CD8-positive, alpha-beta memory T cell (primary cell): ENCODE results near the gene NABP2. TPM values are rescaled to one million over a fixed set of nuclear protein-coding genes. Genes with fewer than 3 reads are reported as not detected.

Experiments
- CTCF ChIA-PET: fragments of 350-600 bp; sonication (Branson Sonifier 250); formaldehyde crosslinking; loops from one replicate; lab custom pipeline; 2021; ENCODE audit warnings: antibody characterized with exemption; lab: Charles Lee
- POLR2A ChIA-PET: fragments of 350-600 bp; sonication (Branson Sonifier 250); formaldehyde crosslinking; loops from one replicate; lab custom pipeline; 2021; ENCODE audit warnings: antibody characterized with exemption; lab: Charles Lee
- DNase-seq, 5 donors: peaks; one replicate each; pipeline versions ENCODE4 v3.0.0 to v3.0.0-alpha.2; 2020 to 2022; ENCODE audit warnings: mixed read lengths in 1 of 5
- H3K27ac ChIP-seq: one replicate; pipeline ENCODE4 v1.7.0; 2013; ENCODE audit warnings: low read depth, mild to moderate bottlenecking, low read length, moderate library complexity
- H3K27me3 ChIP-seq: 2 replicates; pipeline ENCODE4 v1.7.0; 2013; ENCODE audit warnings: low read length, mild to moderate bottlenecking; ENCODE audit not compliant: insufficient read depth, poor library complexity, severe bottlenecking
- H3K36me3 ChIP-seq: 2 replicates; pipeline ENCODE4 v1.7.0; 2013; ENCODE audit warnings: mild to moderate bottlenecking, low read length, moderate library complexity; ENCODE audit not compliant: insufficient read depth
- H3K4me1 ChIP-seq: 2 replicates; pipeline ENCODE4 v1.7.0; 2013; ENCODE audit warnings: mild to moderate bottlenecking, low read length, moderate library complexity; ENCODE audit not compliant: insufficient read depth
- H3K4me3 ChIP-seq: 2 replicates; pipeline ENCODE4 v1.7.0; 2013; ENCODE audit warnings: mild to moderate bottlenecking, low read length
- H3K9me3 ChIP-seq: 2 replicates; pipeline ENCODE4 v1.7.0; 2013; ENCODE audit warnings: mild to moderate bottlenecking, low read length
- H3K27ac Mint-ChIP-seq, 8 donors: one replicate each; pipeline ENCODE4 v1.8.0; 2020 to 2021; ENCODE audit warnings: mixed read lengths in 8 of 8, mild to moderate bottlenecking in 6 of 8, inconsistent platforms in 3 of 8, moderate library complexity in 3 of 8
- H3K27me3 Mint-ChIP-seq, 2 donors: one replicate each; pipeline ENCODE4 v1.8.0; 2020 to 2021; ENCODE audit warnings: mixed read lengths in 2 of 2, mild to moderate bottlenecking in 1 of 2, moderate library complexity in 1 of 2
- H3K36me3 Mint-ChIP-seq, 3 donors: one replicate each; pipeline ENCODE4 v1.8.0; 2020 to 2021; ENCODE audit warnings: mixed read lengths in 3 of 3, inconsistent platforms in 1 of 3, mild to moderate bottlenecking in 1 of 3
- H3K4me1 Mint-ChIP-seq, 3 donors: one replicate each; pipeline ENCODE4 v1.8.0; 2020 to 2021; ENCODE audit warnings: mixed read lengths in 3 of 3, inconsistent platforms in 1 of 3, mild to moderate bottlenecking in 1 of 3
- H3K4me3 Mint-ChIP-seq, 7 donors: one replicate each; pipeline ENCODE4 v1.8.0; 2020 to 2021; ENCODE audit warnings: mixed read lengths in 7 of 7, mild to moderate bottlenecking in 6 of 7, moderate library complexity in 4 of 7, inconsistent platforms in 2 of 7
- H3K9me3 Mint-ChIP-seq, 5 donors: one replicate each; pipeline ENCODE4 v1.8.0; 2020 to 2022; ENCODE audit warnings: mixed read lengths in 5 of 5, mild to moderate bottlenecking in 3 of 5, moderate library complexity in 2 of 5, inconsistent platforms in 1 of 5
- polyA plus RNA-seq: library from polyadenylated mRNA; unstranded; fragments of 300-500 nt; fragmentation: Illumina TruSeq; gene quantifications from one replicate; pipeline ENCODE4 v1.2.3, GENCODE V29; 2021
- total RNA-seq, 2 experiments: library from RNA; stranded (reverse); gene quantifications; one replicate each; pipeline ENCODE4 v1.2.3, GENCODE V29; 2021

The NABP2 gene
- total and polyA plus RNA-seq, 3 experiments from 2014 or later, result 4.6 to 104 (median 102) TPM

- Histone ChIP-seq H3K36me3 (peaks cover 61% of the 10 kb centered on the region), H3K4me3 (no peak overlapping the region), H3K9me3 (no peaks in the 10 kb centered on the region), H3K27me3 (no peaks in the 10 kb centered on the region), H3K27ac (no peak overlapping the region), H3K4me1 (no peaks in the 10 kb centered on the region)
- H3K4me1 Mint-ChIP-seq, result no peaks in the 10 kb centered on the region
- ChIA-PET CTCF (interaction anchor here (4.3 kb wide), 1 partner anchor 13 kb away, joined by 19 read pairs; the partner anchor contains the start of gene ANKRD52), POLR2A (no interaction called here)
- H3K9me3 Mint-ChIP-seq, result no peaks in the 10 kb centered on the region
- no peak for DNase-seq
- no peak overlapping the region for H3K4me3 Mint-ChIP-seq
- H3K36me3 Mint-ChIP-seq, result peaks cover 4 to 89% (median 10%) of the 10 kb centered on the region in 3 donors
- no peaks in the 10 kb centered on the region for H3K27me3 Mint-ChIP-seq
- peak overlapping the region in 1 of 8 donors; percentile 72 for H3K27ac Mint-ChIP-seq
These were observed 20.4 kb downstream of the NABP2 start for GRCh38 chr12:56244494-56244893.

GRCh38 chr12:56247923-56248322, 23.8 kb downstream of the NABP2 start:
- peaks cover 11 to 79% (median 12%) of the 10 kb centered on the region in 3 donors for H3K36me3 Mint-ChIP-seq
- H3K4me1 Mint-ChIP-seq, result no peaks in the 10 kb centered on the region
- H3K4me3 Mint-ChIP-seq, result no peak overlapping the region
- no peaks in the 10 kb centered on the region for H3K9me3 Mint-ChIP-seq
- Histone ChIP-seq H3K4me1 (no peaks in the 10 kb centered on the region), H3K9me3 (no peaks in the 10 kb centered on the region), H3K27ac (no peak overlapping the region), H3K4me3 (no peak overlapping the region), H3K27me3 (no peaks in the 10 kb centered on the region), H3K36me3 (peaks cover 65% of the 10 kb centered on the region)
- no peaks in the 10 kb centered on the region for H3K27me3 Mint-ChIP-seq
- no peak for DNase-seq
- H3K27ac Mint-ChIP-seq, result no peak overlapping the region
- ChIA-PET CTCF (interaction anchor here (1.2 to 4.3 kb wide), 3 partner anchors 10 to 22 kb away, joined by 3 to 19 read pairs (median 3); partner anchors contain the start of genes ANKRD52 and COQ10A), POLR2A (no interaction called here)

GRCh38 chr12:56248711-56249110, 24.6 kb downstream of the NABP2 start:
- CTCF ChIA-PET, result interaction anchor here (0.5 to 4.3 kb wide), 3 partner anchors 9 to 21 kb away, joined by 3 to 19 read pairs (median 3); partner anchors contain the start of gene ANKRD52

GRCh38 chr12:56252649-56253048, 28.5 kb downstream of the NABP2 start:
- Mint-ChIP-seq H3K9me3 (no peaks in the 10 kb centered on the region), H3K4me1 (peaks cover 16 to 30% (median 21%) of the 10 kb centered on the region in 3 donors), H3K27ac (peak overlapping the region in 1 of 8 donors; percentile 69), H3K27me3 (no peaks in the 10 kb centered on the region), H3K4me3 (peak overlapping the region in 1 of 7 donors; percentile 48), H3K36me3 (peaks cover 16 to 76% (median 17%) of the 10 kb centered on the region in 3 donors)
- DNase-seq, result no peak
- peaks cover 17% of the 10 kb centered on the region for H3K4me1 ChIP-seq
- peaks cover 49% of the 10 kb centered on the region for H3K36me3 ChIP-seq
- no peak overlapping the region for H3K4me3 ChIP-seq
- ChIA-PET CTCF (interaction anchor here (0.9 to 2.2 kb wide), 4 partner anchors 11 to 212 kb away, joined by 3 to 7 read pairs (median 6); partner anchors contain the start of genes COQ10A and SMARCC2), POLR2A (interaction anchor here (0.5 kb wide), 1 partner anchor 307 kb away, joined by 3 read pairs; no protein-coding TSS in a partner anchor)
- H3K27me3 ChIP-seq, result no peaks in the 10 kb centered on the region
- H3K27ac ChIP-seq, result no peak overlapping the region
- H3K9me3 ChIP-seq, result no peaks in the 10 kb centered on the region

More at GRCh38 chr12:56248711-56249110, 24.6 kb downstream of the NABP2 start:
- peaks cover 11 to 80% (median 12%) of the 10 kb centered on the region in 3 donors for H3K36me3 Mint-ChIP-seq
- no peak overlapping the region for H3K4me3 Mint-ChIP-seq
- Histone ChIP-seq H3K9me3 (no peaks in the 10 kb centered on the region), H3K27me3 (no peaks in the 10 kb centered on the region), H3K4me1 (no peaks in the 10 kb centered on the region), H3K36me3 (peaks cover 67% of the 10 kb centered on the region), H3K27ac (no peak overlapping the region), H3K4me3 (no peak overlapping the region)
- H3K4me1 Mint-ChIP-seq, result no peaks in the 10 kb centered on the region
- no peak for DNase-seq
- no peaks in the 10 kb centered on the region for H3K27me3 Mint-ChIP-seq
- POLR2A ChIA-PET, result no interaction called here
- no peaks in the 10 kb centered on the region for H3K9me3 Mint-ChIP-seq
- peak overlapping the region in 4 of 8 donors; percentile 5 to 82 (median 29) for H3K27ac Mint-ChIP-seq

- Mint-ChIP-seq H3K9me3 (no peaks in the 10 kb centered on the region), H3K27me3 (no peaks in the 10 kb centered on the region), H3K27ac (peak overlapping the region in 1 of 8 donors; percentile 20), H3K4me1 (peaks cover 16 to 30% (median 21%) of the 10 kb centered on the region in 3 donors), H3K36me3 (peaks cover 16 to 72% (median 17%) of the 10 kb centered on the region in 3 donors), H3K4me3 (no peak overlapping the region)
- DNase-seq, result no peak
- H3K4me3 ChIP-seq, result no peak overlapping the region
- H3K4me1 ChIP-seq, result peaks cover 18% of the 10 kb centered on the region
- H3K27me3 ChIP-seq, result no peaks in the 10 kb centered on the region
- POLR2A ChIA-PET, result interaction anchor here (1.3 kb wide), 1 partner anchor 31 kb away, joined by 3 read pairs; no protein-coding TSS in a partner anchor
- no peaks in the 10 kb centered on the region for H3K9me3 ChIP-seq
- no peak overlapping the region for H3K27ac ChIP-seq
- peaks cover 45% of the 10 kb centered on the region for H3K36me3 ChIP-seq
- CTCF ChIA-PET, result interaction anchor here (0.9 to 2.6 kb wide), 4 partner anchors 10 to 211 kb away, joined by 3 to 7 read pairs (median 4); partner anchors contain the start of genes COQ10A and SMARCC2
These were observed 28.9 kb downstream of the NABP2 start for GRCh38 chr12:56253091-56253490.

- peaks cover 12 to 58% (median 13%) of the 10 kb centered on the region in 3 donors for H3K36me3 Mint-ChIP-seq
- peak overlapping the region in 2 of 8 donors; percentile 4 to 51 for H3K27ac Mint-ChIP-seq
- Histone ChIP-seq H3K4me3 (no peak overlapping the region), H3K36me3 (peaks cover 33% of the 10 kb centered on the region), H3K27ac (no peak overlapping the region), H3K4me1 (peaks cover 23% of the 10 kb centered on the region), H3K9me3 (no peaks in the 10 kb centered on the region), H3K27me3 (no peaks in the 10 kb centered on the region)
- no peaks in the 10 kb centered on the region for H3K9me3 Mint-ChIP-seq
- peaks cover 23 to 37% (median 29%) of the 10 kb centered on the region in 3 donors for H3K4me1 Mint-ChIP-seq
- CTCF ChIA-PET, result no interaction called here
- POLR2A ChIA-PET, result no interaction called here
- peak overlapping the region in 4 of 7 donors; percentile 2 to 88 (median 42) for H3K4me3 Mint-ChIP-seq
- no peak for DNase-seq
- H3K27me3 Mint-ChIP-seq, result no peaks in the 10 kb centered on the region
These were observed 31.5 kb downstream of the NABP2 start for GRCh38 chr12:56255671-56256070.

GRCh38 chr12:56256326-56256960, 32.3 kb downstream of the NABP2 start:
- H3K36me3 Mint-ChIP-seq, result peaks cover 12 to 56% (median 13%) of the 10 kb centered on the region in 3 donors
- H3K4me3 Mint-ChIP-seq, result peak overlapping the region; percentile 77 to 93 (median 81)
- H3K27me3 Mint-ChIP-seq, result no peaks in the 10 kb centered on the region
- H3K27ac Mint-ChIP-seq, result peak overlapping the region; percentile 8 to 90 (median 74)
- peaks cover 23% of the 10 kb centered on the region for H3K4me1 ChIP-seq
- no peaks in the 10 kb centered on the region for H3K9me3 ChIP-seq
- H3K9me3 Mint-ChIP-seq, result no peaks in the 10 kb centered on the region
- no peak overlapping the region for H3K27ac ChIP-seq
- no peak for DNase-seq
- no peaks in the 10 kb centered on the region for H3K27me3 ChIP-seq
- H3K36me3 ChIP-seq, result peaks cover 33% of the 10 kb centered on the region
- CTCF ChIA-PET, result interaction anchor here (1.6 to 3.7 kb wide), 6 partner anchors 10 to 137 kb away, joined by 4 to 19 read pairs (median 16); partner anchors contain the start of genes COQ10A, RNF41, SMARCC2 and ZC3H10
- no peak overlapping the region for H3K4me3 ChIP-seq
- POLR2A ChIA-PET, result interaction anchor here (0.5 to 1.3 kb wide), 2 partner anchors 22 to 102 kb away, joined by 3 to 4 read pairs; no protein-coding TSS in a partner anchor
- peaks cover 23 to 37% (median 29%) of the 10 kb centered on the region in 3 donors for H3K4me1 Mint-ChIP-seq
